T47D (cell line): ENCODE results near the gene TMEM184B.

Experiments used
- DNase-seq, 2 experiments: peaks; one replicate each; pipeline versions ENCODE4 v3.0.0 to v3.0.0-alpha.2; 2011 to 2012; ENCODE audit warnings: low read depth in 1 of 2, low spot score in 1 of 2
- JUND ChIP-seq: IDR thresholded peaks from 2 replicates; pipeline ENCODE4 v1.6.1; 2012; ENCODE audit warnings: low read depth
- in situ Hi-C: cut with HindIII; loops from 2 replicates; pipeline ENCODE4 v1.10.0; 2016; ENCODE audit warnings: low sequenced_read_pairs, low pct_unique_long_range_greater_than_20kb

The TMEM184B gene

GRCh38 chr22:38264322-38264843, 8.4 kb downstream of the TMEM184B start:
- no peak for TF ChIP-seq JUND
- DNase-seq: no peak
- in situ Hi-C loops: no loop called here

- no peak for TF ChIP-seq JUND
- DNase-seq: peak in 1 of 2 experiments; percentile 54
- in situ Hi-C loops: no loop called here
Observed at GRCh38 chr22:38262051-38262795, 10.6 kb downstream of the TMEM184B start.

- in situ Hi-C loops: no loop called here
- TF ChIP-seq JUND: no peak
- no peak for DNase-seq
Observed at GRCh38 chr22:38260761-38261681, 11.8 kb downstream of the TMEM184B start.

GRCh38 chr22:38259370-38259769, 13.4 kb downstream of the TMEM184B start:
- DNase-seq: no peak
- in situ Hi-C loops: no loop called here
- TF ChIP-seq JUND: no peak

- in situ Hi-C loops: no loop called here
- TF ChIP-seq JUND: no peak
- no peak for DNase-seq
Observed at GRCh38 chr22:38258895-38259294, 13.9 kb downstream of the TMEM184B start.

- TF ChIP-seq JUND: no peak
- DNase-seq: peak in 1 of 2 experiments; percentile 27
- in situ Hi-C loops: no loop called here
Observed at GRCh38 chr22:38257650-38258250, 15.1 kb downstream of the TMEM184B start.

GRCh38 chr22:38257181-38257580, 15.6 kb downstream of the TMEM184B start:
- DNase-seq: no peak
- no peak for TF ChIP-seq JUND
- in situ Hi-C loops: no loop called here

GRCh38 chr22:38255697-38256096, 17.1 kb downstream of the TMEM184B start:
- in situ Hi-C loops: no loop called here
- no peak for TF ChIP-seq JUND
- DNase-seq: no peak

- DNase-seq: no peak
- TF ChIP-seq JUND: no peak
Observed at GRCh38 chr22:38251341-38251692, 21.5 kb downstream of the TMEM184B start.

GRCh38 chr22:38250643-38251340, 22.0 kb downstream of the TMEM184B start:
- TF ChIP-seq JUND: no peak
- no peak for DNase-seq
- in situ Hi-C loops: no loop called here

More at GRCh38 chr22:38251341-38251692, 21.5 kb downstream of the TMEM184B start:
- in situ Hi-C loops: no loop called here

- in situ Hi-C loops: no loop called here
- no peak for DNase-seq
- no peak for TF ChIP-seq JUND
Observed at GRCh38 chr22:38249803-38250642, 22.8 kb downstream of the TMEM184B start.
